HUDEP-2 (cell line): Measurements from ENCODE around the gene GPA33.

Source experiments
- DNase-seq, 76 experiments: peaks; one replicate each; lab custom pipeline; 2025; ENCODE audit not compliant: unreplicated experiment in 76 of 76; lab: John Stamatoyannopoulos, UW

GPA33 gene

GRCh38 chr1:167089939-167090313 is 251 bp downstream of the GPA33 start:
- DNase-seq: no peak

- DNase-seq: no peak
These were observed 1.3 kb downstream of the GPA33 start for GRCh38 chr1:167088746-167089417.

DNA sequence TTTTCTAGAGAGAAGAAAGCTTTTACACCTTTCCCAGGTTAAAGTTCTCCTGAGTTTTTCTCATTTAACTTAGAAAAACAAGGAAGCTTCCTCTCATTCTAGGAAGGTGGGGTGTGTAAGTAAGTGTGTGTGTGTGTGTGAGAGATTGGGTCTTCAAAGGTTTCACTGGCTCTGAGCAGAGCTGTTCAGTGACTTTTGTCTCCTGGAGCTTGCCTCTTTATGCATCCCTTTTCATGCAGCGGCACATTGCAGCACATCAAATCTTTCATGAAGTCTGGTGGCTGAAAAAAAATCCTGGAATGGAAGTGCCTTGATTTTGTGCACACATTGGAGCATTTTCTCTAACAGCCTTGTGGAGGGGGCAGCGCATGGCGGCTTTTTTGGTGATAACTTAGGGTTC is 3.4 kb downstream of the GPA33 start:
- DNase-seq: no peak

DNA sequence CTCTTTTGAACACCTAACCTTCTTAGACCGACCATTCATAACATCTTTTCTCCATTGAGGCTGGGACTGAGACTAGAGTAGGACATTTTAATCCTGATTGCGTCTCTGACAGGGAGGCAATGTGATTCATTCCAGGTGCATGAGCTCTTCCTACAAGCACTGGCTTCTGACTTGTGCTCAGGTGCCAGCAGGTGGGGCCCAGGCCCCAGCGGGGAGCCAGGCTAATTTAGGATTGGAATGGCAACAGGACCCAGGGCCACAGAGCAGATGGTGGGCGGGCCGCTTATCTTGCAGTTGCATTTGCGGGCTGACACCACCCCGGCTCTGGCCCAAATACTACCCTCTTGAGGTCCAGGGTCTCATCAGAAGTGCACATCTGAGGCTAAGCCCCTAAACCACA is 4.1 kb downstream of the GPA33 start:
- DNase-seq: peak in 1 of 76 experiments; percentile 10

DNA sequence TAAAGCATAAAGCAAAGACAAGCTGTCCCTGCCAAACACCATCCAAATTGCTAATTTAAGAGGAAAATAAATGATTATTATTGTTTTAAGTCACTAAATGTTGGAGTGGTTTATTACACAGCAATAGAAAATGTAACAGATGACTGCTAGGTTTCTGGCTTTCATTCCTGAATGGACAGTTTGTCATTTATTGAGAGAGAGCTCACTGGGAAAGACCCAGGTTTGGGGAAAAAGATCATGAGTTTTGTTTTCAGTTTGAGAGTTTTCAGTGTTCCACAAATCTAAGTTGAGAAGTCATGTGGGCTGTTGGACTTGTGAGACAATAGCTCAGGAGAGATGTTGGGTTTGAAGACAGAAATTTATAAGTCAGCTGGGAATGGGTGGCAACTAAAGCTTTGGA is 5.4 kb downstream of the GPA33 start:
- no peak for DNase-seq

GRCh38 chr1:167083871-167084270 is 6.3 kb downstream of the GPA33 start:
- DNase-seq: no peak

DNA sequence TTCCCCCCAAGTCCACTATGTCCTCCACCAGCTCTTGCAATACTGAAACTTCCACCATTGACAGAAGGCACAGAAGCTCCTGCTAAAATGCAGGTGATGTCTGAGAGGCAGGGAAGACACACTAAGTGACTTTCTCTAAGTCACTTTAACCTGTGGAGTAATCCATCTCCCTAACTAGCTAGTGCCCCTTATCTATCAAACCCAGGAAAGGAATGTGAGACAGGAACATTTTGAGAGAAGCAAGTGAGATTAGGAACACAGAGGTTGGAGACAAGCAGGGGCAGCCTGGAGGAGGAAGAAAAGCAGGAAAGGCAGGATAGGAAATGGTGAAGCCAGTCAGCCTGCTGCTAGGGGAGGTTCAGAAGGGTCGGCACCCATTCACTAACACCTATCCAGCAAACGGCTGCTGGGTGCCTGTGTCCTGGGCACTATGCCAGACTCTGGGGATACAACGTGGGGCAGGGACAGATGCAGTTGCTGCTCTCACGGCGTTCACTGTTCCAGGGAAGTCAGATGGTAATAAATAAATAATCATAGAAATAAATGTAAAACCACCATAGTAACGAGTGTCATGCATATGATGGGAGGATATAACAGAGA is 7.0 kb downstream of the GPA33 start:
- DNase-seq: no peak

DNA sequence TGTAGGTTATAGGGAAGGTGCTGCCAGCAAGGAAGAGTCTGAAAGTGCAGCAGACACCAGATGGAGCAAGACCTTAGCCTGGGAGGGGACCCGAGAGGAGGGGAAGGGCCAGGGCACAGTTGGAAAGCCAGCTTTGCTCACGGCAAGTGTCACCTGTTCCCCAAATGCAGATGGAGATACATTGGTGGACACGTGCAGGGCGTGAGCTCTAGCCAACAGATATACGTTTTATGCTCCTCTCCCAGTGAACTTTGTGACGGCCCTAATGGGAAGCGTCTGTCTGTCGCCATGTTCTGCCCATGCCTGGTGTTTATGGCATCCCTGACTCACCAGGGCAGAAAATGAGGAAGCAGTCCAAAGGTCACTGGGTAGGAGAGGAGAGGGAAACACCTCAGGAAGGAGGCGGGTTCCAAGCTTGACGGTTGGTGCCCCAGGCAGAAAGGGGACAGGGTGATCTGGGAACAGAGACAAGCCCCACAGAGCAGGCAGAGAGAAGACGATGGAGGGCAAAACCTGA is 7.6 kb downstream of the GPA33 start:
- DNase-seq: no peak

DNA sequence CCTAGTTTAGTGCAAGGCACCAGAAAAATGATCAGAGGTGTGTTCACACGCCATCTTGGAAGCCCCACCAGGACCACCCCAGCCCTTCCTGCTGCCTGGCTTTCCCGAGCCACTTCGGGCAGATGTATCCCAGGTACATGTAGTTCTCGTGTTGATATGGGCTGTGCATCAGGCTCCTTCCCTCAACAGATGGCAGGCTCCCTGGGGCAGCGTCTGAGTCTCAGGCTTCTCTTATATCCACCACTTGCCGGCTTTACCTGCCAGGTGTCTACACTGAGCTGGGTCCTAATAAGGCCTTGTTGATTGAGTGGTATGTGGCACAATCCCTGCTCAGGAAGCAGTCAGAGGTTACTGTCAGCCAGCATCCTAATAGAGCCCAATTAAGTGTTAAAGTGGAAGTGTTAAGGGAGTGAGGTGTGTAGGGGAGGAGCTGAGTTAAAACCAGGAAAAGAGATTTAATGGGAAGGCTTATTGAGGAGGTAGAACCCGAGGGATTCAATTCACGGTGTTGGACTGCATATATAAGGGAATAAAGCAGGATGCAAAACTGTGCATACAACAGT is 8.5 kb downstream of the GPA33 start:
- no peak for DNase-seq

DNA sequence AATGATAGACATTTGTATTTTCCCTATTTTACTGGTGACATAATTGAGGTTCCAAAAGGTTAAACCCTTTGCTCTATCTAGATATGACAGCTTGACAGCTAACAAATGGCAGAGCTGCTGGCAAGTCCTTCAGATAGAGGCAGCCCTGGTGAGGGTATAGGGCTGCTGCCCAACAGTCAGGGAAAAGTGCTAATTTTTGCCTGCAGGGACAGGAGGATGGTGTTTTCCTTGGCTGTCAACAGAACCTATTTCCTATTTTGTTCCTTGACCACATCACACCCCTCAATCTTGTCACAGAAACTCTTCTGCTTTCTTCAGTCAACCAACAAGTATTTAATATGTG is 12.3 kb downstream of the GPA33 start:
- DNase-seq: no peak

GRCh38 chr1:167077128-167077867 is 12.9 kb downstream of the GPA33 start:
- no peak for DNase-seq

DNA sequence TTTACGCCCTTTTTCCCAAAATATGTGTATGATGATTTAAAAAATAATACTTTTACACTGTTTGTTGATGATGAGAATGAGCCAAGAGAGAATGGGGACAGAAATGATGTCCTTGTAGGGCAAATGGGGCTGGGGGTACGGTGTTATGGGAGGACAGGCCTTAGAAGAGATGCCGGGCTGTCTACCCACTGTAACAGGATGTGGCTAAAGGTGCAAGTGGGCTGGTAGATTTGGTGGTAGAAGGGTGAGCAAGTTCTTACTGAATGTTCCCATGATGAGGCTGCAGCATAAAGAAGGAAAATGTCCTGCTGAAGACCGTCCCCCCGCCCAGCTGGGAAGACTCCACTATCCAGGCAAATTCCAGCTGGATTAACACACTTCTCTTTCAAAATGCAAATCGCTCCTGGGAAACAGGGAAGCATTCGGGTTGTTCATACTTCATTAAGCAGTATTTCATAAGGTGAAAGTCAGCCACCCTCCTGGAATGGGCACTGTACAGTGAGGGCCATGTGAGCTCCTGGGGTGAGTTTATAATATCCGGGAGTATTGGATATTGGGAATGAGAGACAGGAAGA is 14.0 kb downstream of the GPA33 start:
- no peak for DNase-seq

GRCh38 chr1:167071286-167071685 is 18.9 kb downstream of the GPA33 start:
- DNase-seq: no peak

GRCh38 chr1:167068761-167069160 is 21.4 kb downstream of the GPA33 start:
- DNase-seq: no peak

DNA sequence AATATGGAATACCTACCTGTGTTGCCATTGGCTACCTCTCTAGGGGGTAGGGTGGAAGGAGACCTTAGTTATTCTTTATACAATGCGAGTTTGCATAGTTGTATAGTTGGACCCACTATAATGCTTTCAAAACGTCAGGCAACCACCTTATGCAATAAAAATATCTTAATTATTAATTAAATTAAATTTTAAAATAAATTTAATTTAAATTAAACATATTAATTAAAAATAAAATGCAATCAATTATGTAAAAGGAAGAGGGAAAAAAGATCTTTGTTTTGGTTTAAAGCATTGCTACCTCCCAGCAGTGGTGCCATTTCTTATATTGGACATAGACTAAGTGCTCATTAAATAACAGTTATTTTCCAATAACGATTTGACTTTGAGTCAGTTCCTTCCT is 22.3 kb downstream of the GPA33 start:
- no peak for DNase-seq

GRCh38 chr1:167066333-167067122 is 23.6 kb downstream of the GPA33 start:
- DNase-seq: peak in 62 of 76 experiments; percentile 9 to 79 (median 55)

GRCh38 chr1:167065471-167065870 is 24.7 kb downstream of the GPA33 start:
- no peak for DNase-seq

DNA sequence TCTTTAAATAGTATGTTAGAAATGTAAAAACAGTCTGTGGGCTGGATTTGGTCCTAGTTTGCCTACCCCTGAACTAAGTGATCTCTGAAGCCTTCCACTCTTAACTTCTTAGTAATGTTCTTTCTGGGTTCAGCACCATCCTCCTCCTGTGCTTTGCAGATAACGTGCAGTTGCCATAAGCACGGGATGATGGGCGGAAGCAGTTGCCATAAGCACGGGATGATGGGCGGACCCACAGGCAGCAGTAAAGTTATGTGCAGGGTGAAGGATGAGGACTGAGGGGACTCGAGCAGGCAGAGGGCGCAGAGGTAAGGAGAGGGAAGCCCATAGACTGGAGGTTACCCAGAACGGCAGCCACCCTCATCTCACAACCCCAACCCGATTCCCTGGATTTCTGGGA is 25.6 kb downstream of the GPA33 start:
- DNase-seq: peak in 8 of 76 experiments; percentile 2 to 32 (median 8)

- DNase-seq: no peak
These were observed 29.1 kb downstream of the GPA33 start for GRCh38 chr1:167061073-167061464.
